Neuron (in vitro differentiated cells): Measurements from ENCODE around the gene GTF2A1.

Experiments
- H2AFZ ChIP-seq: one replicate; pipeline ENCODE4 v1.6.1; 2013; ENCODE audit warnings: low read depth, mild to moderate bottlenecking, inconsistent platforms, low read length, moderate library complexity
- H3K27me3 ChIP-seq: one replicate; pipeline ENCODE4 v1.6.1; 2013; ENCODE audit warnings: low read length; ENCODE audit not compliant: insufficient read depth
- H3K36me3 ChIP-seq: one replicate; pipeline ENCODE4 v1.6.1; 2013; ENCODE audit warnings: low read length; ENCODE audit not compliant: insufficient read depth
- H3K4me1 ChIP-seq: one replicate; pipeline ENCODE4 v1.6.1; 2013; ENCODE audit warnings: low read length; ENCODE audit not compliant: insufficient read depth
- H3K4me3 ChIP-seq: 2 replicates; pipeline ENCODE4 v1.5.1; 2013; ENCODE audit warnings: mild to moderate bottlenecking, low read length, moderate library complexity
- H3K9me3 ChIP-seq: one replicate; pipeline ENCODE4 v1.6.1; 2013; ENCODE audit warnings: low read length

GTF2A1 gene

DNA sequence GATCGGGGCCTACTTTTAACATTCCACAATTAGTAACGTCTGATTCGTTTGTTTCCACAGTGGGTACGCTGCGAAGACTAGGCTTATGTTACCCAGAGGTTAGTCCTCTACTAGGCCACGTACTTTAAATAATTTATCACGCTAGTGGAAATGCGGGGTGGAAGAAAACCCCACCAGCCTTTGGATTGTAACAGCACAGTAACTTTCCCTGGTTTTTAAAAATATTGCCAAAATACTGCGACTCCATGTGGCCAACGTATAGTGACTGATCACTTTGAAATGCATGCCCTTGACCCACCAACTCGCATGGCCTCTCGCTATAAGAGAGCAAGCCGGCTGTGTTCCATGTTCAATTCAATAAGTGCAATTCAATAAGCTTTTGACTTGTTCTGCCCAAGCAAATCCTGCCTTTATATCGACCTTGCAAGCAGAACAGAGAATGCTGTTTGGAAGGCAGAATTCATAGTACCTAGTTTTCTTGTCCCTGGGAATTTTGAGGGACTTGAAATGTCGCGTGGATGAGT, 882 bp upstream of the GTF2A1 start:
- peak overlapping the region; percentile 67 for H3K4me3 ChIP-seq
- no peaks in the 10 kb centered on the region for H3K27me3 ChIP-seq
- H2AFZ ChIP-seq = peak overlapping the region; percentile 75
- H3K4me1 ChIP-seq = peaks cover 25% of the 10 kb centered on the region
- peaks cover 1% of the 10 kb centered on the region for H3K36me3 ChIP-seq
- no peaks in the 10 kb centered on the region for H3K9me3 ChIP-seq

- Histone ChIP-seq H3K9me3 (no peaks in the 10 kb centered on the region), H3K4me3 (peak overlapping the region; percentile 91), H3K27me3 (no peaks in the 10 kb centered on the region), H3K4me1 (peaks cover 25% of the 10 kb centered on the region), H3K36me3 (peaks cover 12% of the 10 kb centered on the region), H2AFZ (no peak overlapping the region)
Observed at GRCh38 chr14:81220580-81220829, 254 bp downstream of the GTF2A1 start.

DNA sequence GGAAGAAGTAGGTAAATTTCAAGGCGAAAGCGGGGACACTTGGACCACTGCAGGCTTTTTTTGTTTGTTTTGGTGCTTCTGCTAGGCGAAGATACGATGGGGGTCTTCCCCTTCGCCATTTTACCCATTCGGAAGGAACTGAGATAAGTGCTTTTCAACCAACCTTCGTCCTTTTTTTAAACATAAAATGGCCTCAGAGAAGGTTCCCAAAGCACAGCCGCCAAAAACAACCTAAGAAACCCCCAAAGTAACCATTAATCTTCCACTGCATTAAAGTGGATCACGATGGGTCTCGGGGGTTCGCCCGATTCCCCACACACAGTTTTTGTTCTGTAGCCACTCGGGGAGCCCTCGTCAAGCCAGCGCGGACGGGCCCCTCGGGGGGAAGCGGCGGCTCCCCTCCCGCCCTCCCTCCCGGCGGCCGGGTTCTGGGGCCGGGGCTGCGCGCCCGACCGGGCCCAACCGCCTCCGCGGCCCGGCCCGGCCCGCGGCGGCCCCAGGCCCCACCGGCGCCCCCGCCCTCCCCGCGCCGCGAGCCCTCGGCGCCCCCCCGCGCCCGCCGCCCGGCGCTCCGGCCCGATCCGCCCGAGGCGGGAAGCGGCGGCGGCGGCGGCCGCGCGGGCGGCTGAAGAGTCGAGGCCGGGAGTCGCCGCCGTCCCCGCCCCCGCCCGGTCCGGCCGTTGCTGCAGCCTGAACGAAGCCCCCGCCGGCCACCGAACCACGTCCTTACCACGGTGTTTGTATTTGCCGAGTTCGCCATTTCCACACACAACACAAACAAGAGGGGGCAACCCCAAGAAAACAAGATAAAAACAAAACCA, 790 bp downstream of the GTF2A1 start:
- Histone ChIP-seq H3K27me3 (no peaks in the 10 kb centered on the region), H3K36me3 (peaks cover 17% of the 10 kb centered on the region), H3K4me3 (peak overlapping the region; percentile 97), H3K9me3 (no peaks in the 10 kb centered on the region), H2AFZ (no peak overlapping the region), H3K4me1 (peaks cover 25% of the 10 kb centered on the region)

- H3K36me3 ChIP-seq = peaks cover 21% of the 10 kb centered on the region
- peaks cover 25% of the 10 kb centered on the region for H3K4me1 ChIP-seq
- no peaks in the 10 kb centered on the region for H3K9me3 ChIP-seq
- peak overlapping the region; percentile 97 for H3K4me3 ChIP-seq
- no peak overlapping the region for H2AFZ ChIP-seq
- H3K27me3 ChIP-seq = no peaks in the 10 kb centered on the region
Observed at GRCh38 chr14:81219210-81219758, 1.5 kb downstream of the GTF2A1 start.

DNA sequence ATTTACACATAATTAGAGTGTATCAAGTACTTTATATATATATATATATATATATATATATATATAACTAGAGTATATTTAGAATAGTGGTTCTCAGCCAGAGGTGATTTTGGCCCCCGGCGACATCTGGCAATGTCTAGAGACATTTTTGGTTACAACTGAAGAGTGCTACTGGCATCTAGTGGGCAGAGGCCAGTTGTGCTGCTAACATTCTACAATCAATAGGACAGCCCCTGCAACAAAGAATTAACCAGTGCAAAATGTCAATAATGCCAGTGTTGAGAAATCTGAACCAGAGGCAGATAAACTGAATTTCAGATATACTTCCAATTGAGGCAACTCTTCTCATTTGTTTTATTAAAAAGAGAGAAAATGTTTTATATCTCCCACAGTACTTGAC, 8.9 kb downstream of the GTF2A1 start:
- Histone ChIP-seq H3K27me3 (no peaks in the 10 kb centered on the region), H3K4me1 (no peaks in the 10 kb centered on the region), H3K4me3 (no peak overlapping the region), H2AFZ (no peak overlapping the region), H3K36me3 (peaks cover 69% of the 10 kb centered on the region), H3K9me3 (peaks cover 3% of the 10 kb centered on the region)

GRCh38 chr14:81209167-81209836, 11.5 kb downstream of the GTF2A1 start:
- peaks cover 66% of the 10 kb centered on the region for H3K36me3 ChIP-seq
- H3K9me3 ChIP-seq = peaks cover 3% of the 10 kb centered on the region
- no peak overlapping the region for H3K4me3 ChIP-seq
- H2AFZ ChIP-seq = no peak overlapping the region
- no peaks in the 10 kb centered on the region for H3K4me1 ChIP-seq
- H3K27me3 ChIP-seq = no peaks in the 10 kb centered on the region

- Histone ChIP-seq H3K27me3 (no peaks in the 10 kb centered on the region), H3K9me3 (peaks cover 3% of the 10 kb centered on the region), H3K4me1 (no peaks in the 10 kb centered on the region), H3K4me3 (no peak overlapping the region), H3K36me3 (peaks cover 67% of the 10 kb centered on the region), H2AFZ (no peak overlapping the region)
Observed at GRCh38 chr14:81208489-81208888, 12.3 kb downstream of the GTF2A1 start.

DNA sequence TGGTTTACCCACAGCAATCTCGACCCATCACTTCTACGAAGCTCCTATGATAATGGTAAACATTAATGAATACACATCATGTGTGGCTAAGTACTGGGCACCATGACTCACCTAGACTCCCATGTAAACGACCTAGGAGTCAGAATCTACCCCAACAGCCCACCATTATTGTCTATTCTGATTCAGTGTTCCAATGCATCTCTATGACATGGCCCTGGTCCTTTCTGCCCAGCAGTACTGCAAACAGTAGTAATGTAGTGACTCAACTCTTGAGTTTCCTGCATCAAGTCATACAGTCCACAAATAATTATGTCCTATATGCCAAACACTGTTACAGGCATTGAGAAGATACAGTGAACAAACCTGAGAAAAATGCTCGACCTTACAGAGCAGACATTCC, 14.6 kb downstream of the GTF2A1 start:
- H3K9me3 ChIP-seq = peaks cover 3% of the 10 kb centered on the region
- H3K27me3 ChIP-seq = no peaks in the 10 kb centered on the region
- H3K4me3 ChIP-seq = no peak overlapping the region
- H2AFZ ChIP-seq = no peak overlapping the region
- peaks cover 73% of the 10 kb centered on the region for H3K36me3 ChIP-seq
- H3K4me1 ChIP-seq = no peaks in the 10 kb centered on the region

- H3K27me3 ChIP-seq = no peaks in the 10 kb centered on the region
- no peaks in the 10 kb centered on the region for H3K4me1 ChIP-seq
- H2AFZ ChIP-seq = no peak overlapping the region
- no peak overlapping the region for H3K4me3 ChIP-seq
- peaks cover 72% of the 10 kb centered on the region for H3K36me3 ChIP-seq
- peaks cover 3% of the 10 kb centered on the region for H3K9me3 ChIP-seq
Observed at GRCh38 chr14:81205639-81206038, 15.1 kb downstream of the GTF2A1 start.

GRCh38 chr14:81200054-81200453, 20.7 kb downstream of the GTF2A1 start:
- no peak overlapping the region for H2AFZ ChIP-seq
- no peak overlapping the region for H3K4me3 ChIP-seq
- H3K27me3 ChIP-seq = no peaks in the 10 kb centered on the region
- peaks cover 74% of the 10 kb centered on the region for H3K36me3 ChIP-seq
- no peaks in the 10 kb centered on the region for H3K9me3 ChIP-seq
- no peaks in the 10 kb centered on the region for H3K4me1 ChIP-seq

- no peak overlapping the region for H2AFZ ChIP-seq
- H3K36me3 ChIP-seq = peaks cover 74% of the 10 kb centered on the region
Observed at GRCh38 chr14:81199084-81199483, 21.7 kb downstream of the GTF2A1 start.

GRCh38 chr14:81198651-81199050, 22.1 kb downstream of the GTF2A1 start:
- H3K9me3 ChIP-seq = no peaks in the 10 kb centered on the region
- H3K4me3 ChIP-seq = no peak overlapping the region
- no peaks in the 10 kb centered on the region for H3K4me1 ChIP-seq
- H3K27me3 ChIP-seq = no peaks in the 10 kb centered on the region
- peaks cover 75% of the 10 kb centered on the region for H3K36me3 ChIP-seq
- no peak overlapping the region for H2AFZ ChIP-seq

More at GRCh38 chr14:81199084-81199483, 21.7 kb downstream of the GTF2A1 start:
- no peaks in the 10 kb centered on the region for H3K27me3 ChIP-seq
- H3K4me1 ChIP-seq = no peaks in the 10 kb centered on the region
- no peaks in the 10 kb centered on the region for H3K9me3 ChIP-seq
- H3K4me3 ChIP-seq = no peak overlapping the region

DNA sequence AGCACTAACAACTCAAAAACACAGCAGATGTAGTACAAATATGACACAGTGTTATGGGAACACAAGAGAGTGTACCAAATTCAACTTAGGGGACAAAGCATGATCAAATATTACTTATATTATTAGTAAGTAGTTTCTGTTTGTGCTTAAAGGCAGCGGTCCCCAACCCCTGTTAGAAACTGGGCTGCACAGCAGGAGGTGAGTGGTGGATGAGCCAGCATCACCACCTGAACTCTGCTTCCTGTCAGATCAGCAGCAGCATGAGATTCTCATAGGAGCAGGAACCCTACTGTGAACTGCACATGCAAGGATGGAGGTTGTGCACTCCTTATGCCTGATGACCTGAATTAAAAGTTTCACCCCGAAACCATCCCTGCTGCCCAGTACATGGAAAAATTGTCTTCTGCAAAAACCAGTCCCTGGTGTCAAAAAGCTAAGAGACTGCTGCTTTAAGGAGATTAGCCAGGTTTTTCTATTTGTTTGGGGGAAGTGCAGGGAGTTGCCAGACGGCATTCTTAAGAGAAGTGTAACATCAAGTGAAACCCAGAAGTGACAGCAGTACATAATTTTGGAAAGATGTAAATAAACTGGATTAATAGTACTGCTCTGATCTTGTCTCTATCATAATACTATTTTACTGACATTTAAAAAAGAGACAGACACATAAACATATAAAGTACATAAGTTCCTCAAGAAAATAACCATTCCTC, 26.7 kb downstream of the GTF2A1 start:
- Histone ChIP-seq H3K36me3 (peaks cover 72% of the 10 kb centered on the region), H2AFZ (no peak overlapping the region), H3K4me1 (no peaks in the 10 kb centered on the region), H3K27me3 (no peaks in the 10 kb centered on the region), H3K4me3 (no peak overlapping the region), H3K9me3 (no peaks in the 10 kb centered on the region)
